Stimulated activated CD8-positive, alpha-beta memory T cell treated with anti-CD3 and anti-CD28 coated beads, Interleukin-15, amount 100 ng/mL, for 24 hours (primary cell): ENCODE measurements around the gene CPTP.
A peak's percentile ranks its signal among the peaks of the same experiment; 100 is the strongest.

Experiments used
- DNase-seq: peaks from one replicate; pipeline ENCODE4 v3.0.0-alpha.2; 2020; ENCODE audit warnings: low read depth

CPTP gene

GRCh38 chr1:1324524-1325287 is at the start of gene CPTP, which contains the start of gene INTS11:
Gene CPTP (plus strand): TSS chr1:1324802. CDS start chr1:1326911, 2,109 bp downstream.
Gene INTS11 (minus strand): TSS chr1:1324660. CDS start chr1:1324608, 52 bp downstream.
- peak; percentile 95 for DNase-seq

DNA sequence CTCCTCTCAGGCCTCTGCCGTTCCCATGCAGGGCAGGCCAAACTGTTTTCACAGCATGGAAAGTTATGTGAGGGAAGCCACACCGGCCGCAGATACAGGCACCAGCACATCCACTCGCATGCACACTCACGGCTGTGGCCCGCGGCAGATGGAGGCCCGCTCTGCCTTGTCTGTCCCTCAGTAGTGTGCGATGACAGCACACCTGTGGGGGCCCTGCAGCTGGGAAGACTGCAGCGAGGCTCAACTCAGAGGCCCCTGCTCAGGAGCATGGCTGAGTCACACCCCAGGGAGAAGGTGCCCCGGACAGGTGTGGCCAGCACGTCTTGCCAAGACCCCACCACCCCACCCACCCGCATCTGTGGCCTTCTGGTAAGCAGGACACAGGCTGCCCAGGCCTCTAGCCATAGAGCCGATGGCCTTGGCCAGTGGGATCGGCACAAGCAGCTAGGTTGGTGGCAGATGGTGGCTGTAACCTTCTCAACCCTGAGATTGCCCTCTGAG is 49.6 kb upstream of the CPTP start:
- DNase-seq = no peak

GRCh38 chr1:1275836-1276235 is 48.8 kb upstream of the CPTP start:
- DNase-seq = no peak

- no peak for DNase-seq
Observed at GRCh38 chr1:1278620-1279019, 46.0 kb upstream of the CPTP start.

DNA sequence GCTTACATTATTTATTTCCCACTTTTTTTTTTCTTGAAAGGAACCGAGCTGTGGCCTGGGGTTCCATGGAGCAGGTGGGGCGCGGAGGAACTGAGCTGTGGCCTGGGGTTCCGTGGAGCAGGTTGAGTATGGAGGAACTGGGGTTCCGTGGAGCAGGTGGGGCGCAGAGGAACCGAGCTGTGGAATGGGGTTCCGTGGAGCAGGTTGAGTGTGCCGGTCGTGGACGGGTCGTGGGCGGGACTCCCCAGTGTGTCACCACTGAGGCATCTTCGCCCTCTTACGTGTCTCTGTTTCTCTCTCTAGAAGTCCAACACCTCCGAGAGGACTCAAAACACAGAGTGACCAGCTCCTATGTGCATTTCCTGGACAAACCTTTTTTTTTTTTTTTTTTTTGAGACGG is 45.6 kb upstream of the CPTP start:
- no peak for DNase-seq

GRCh38 chr1:1280782-1281481 is 43.7 kb upstream of the CPTP start:
- DNase-seq = no peak

DNA sequence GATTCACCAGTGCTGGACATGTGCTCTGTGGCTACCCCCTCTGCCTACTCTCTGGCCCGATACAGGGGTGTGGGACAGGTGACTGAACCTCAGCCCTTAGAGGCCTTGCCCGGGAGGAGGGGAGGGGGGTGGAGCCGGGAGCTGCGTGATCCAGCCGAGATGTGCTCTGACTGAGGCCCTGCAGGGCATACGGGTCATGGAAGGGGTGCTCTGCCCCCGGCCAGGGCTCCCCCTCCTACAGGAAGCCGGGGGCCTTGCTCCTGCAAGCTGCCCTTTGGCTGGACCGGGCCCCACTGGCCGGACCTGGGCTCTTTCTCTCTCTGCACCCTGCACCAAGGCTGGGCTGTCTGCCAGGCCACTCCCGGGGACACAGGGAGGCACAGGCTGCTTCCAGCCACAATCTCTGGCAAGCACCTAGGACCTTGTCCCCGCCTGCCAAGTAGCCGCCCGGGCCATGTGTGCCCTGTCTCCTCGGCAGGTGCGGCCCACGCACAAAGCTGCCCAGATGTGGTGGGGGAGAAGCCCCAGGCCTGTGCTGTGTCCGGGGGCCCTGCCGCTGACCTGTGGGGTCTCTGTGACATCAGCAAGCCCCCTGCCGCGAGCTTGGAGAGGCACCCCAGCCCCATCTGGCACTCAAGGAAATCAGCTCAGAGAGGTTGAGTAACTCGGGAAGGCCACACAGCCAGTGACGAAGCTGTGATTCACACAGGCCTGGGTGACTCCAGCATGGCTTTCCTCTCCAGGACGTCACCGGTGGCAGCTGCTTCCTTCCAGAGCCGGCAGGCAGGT is 42.9 kb upstream of the CPTP start:
- no peak for DNase-seq

DNA sequence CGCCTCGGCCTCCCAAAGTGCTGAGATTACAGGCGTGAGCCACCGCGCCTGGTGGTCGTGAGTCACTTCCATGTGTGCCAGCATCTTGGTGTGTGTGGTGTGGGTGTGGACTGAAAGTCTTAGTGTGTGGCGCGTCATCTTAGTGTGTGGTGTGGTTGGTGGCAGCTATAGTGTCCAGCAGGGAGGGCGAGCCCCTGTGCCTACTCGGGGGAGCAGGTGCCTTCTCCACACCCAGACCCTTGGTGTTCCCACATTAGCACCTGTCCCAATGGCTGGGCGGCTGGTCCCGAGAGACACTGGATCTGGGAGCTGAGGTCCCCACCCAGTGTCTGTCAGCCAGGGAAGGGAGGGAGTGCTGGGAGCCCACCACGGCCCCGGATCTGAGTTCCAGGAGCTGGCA is 41.6 kb upstream of the CPTP start:
- no peak for DNase-seq

DNA sequence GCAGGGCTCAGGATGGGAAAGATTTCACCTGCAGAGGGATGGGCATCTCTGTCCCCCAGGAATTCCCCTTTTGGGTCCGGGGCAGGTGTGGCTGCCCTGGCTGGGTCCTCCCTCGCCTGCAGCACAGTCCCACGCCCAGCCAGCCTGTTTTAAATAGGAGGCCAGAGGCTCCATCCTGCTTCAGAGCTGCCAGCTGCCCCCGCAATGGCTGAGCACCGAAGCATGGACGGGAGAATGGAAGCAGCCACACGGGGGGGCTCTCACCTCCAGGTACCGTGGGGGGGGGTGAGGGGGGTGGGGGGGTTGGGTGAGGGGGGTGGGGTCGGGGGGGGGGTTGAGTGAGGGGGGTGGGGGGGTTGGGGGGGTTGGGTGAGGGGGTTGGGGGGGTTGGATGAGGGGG is 40.8 kb upstream of the CPTP start:
- DNase-seq = no peak

GRCh38 chr1:1284221-1285101 is 40.1 kb upstream of the CPTP start:
- DNase-seq = no peak

GRCh38 chr1:1285102-1285571 is 39.5 kb upstream of the CPTP start:
- no peak for DNase-seq

DNA sequence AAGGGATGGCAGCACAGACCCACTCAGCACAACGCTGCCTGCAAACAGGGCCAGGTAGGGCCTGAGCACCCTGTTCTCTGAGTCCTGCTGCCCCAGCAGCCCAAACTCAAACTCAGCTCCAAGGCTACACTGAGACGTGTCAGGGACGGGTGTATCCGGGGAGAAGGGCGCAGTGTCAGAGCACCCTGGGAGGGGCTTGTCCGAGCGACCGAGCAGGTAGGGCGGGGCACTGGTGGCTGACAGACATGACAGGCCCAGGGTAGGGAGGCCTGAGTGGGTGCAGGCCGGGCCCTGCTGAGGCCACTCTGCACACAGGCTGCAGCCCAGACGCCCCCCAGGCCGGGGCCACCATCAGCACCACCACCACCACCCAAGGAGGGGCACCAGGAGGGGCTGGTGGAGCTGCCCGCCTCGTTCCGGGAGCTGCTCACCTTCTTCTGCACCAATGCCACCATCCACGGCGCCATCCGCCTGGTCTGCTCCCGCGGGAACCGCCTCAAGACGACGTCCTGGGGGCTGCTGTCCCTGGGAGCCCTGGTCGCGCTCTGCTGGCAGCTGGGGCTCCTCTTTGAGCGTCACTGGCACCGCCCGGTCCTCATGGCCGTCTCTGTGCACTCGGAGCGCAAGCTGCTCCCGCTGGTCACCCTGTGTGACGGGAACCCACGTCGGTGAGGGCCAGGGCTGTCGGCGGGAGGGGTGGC is 38.8 kb upstream of the CPTP start:
- DNase-seq = no peak

DNA sequence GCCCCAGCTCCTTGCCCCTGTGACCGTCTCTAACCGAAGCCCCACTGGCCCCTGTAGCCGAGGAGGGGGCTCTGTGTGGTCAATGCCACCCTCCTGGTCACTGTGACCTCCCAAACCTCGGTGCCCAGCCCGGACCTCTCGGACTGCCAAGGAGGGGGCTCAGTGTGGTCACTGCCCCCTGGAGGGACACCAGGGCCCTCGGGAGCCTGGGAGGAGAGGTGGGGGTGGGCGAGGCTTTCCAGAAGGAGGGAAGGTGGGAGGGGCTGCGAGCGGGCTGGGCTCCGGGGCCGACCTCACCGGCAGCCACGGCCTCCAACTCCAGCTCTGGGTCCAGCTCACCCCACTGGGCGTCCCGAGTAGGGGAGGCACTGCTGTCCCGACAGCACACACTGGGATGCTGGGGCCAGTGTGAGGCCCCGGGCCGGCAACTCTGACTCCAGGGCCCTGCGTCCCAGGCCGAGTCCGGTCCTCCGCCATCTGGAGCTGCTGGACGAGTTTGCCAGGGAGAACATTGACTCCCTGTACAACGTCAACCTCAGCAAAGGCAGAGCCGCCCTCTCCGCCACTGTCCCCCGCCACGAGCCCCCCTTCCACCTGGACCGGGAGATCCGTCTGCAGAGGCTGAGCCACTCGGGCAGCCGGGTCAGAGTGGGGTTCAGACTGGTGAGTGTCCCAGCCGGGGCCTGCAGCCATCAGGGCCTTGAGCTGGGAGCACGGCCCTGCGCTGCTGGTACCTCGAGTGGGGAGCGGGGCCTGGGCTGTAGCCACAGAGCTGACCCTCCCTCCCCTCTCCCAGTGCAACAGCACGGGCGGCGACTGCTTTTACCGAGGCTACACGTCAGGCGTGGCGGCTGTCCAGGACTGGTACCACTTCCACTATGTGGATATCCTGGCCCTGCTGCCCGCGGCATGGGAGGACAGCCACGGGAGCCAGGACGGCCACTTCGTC is 38.0 kb upstream of the CPTP start:
- DNase-seq = no peak

DNA sequence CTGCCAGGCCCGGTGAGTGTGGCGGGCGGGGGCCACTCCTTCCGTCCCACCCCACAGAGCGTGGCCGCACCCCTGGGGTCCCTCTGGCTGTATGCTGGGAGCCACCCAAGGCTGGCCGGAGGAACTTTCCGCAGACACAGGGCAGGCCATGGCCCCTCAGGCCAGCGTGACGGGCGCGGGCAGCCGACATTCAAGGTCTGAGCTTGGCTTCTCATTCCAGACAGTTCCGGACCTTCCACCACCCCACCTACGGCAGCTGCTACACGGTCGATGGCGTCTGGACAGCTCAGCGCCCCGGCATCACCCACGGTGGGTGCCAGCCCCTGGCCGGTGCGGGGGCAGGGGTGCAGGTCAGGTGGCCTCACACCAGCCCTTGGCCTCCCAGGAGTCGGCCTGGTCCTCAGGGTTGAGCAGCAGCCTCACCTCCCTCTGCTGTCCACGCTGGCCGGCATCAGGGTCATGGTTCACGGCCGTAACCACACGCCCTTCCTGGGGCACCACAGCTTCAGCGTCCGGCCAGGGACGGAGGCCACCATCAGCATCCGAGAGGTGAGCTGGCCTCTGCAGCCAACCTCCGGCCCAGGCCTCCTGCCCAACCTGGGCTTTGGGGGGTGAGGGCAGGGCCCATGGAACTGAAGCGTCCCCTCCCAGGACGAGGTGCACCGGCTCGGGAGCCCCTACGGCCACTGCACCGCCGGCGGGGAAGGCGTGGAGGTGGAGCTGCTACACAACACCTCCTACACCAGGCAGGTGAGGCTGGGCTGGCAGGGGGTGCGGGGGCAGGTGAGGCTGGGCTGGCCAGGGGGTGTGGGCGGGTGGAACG is 37.1 kb upstream of the CPTP start:
- DNase-seq = no peak

- DNase-seq = no peak
Observed at GRCh38 chr1:1290238-1290731, 34.3 kb upstream of the CPTP start.

DNA sequence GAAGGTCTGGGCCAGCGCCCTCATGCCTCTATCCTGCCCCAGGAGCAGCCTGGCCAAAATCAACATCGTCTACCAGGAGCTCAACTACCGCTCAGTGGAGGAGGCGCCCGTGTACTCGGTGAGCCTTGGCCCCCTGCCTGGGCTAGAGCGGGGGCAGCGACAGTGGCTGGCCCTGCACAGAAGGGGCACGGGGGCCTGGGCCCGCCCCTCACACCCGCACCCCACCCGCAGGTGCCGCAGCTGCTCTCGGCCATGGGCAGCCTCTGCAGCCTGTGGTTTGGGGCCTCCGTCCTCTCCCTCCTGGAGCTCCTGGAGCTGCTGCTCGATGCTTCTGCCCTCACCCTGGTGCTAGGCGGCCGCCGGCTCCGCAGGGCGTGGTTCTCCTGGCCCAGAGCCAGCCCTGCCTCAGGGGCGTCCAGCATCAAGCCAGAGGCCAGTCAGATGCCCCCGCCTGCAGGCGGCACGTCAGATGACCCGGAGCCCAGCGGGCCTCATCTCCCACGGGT is 33.5 kb upstream of the CPTP start:
- DNase-seq = no peak

GRCh38 chr1:1291548-1292441 is 32.8 kb upstream of the CPTP start:
- DNase-seq = no peak
